Neural progenitor cell (in vitro differentiated cells): ENCODE measurements around the gene DEAF1.

Experiments used
- EZH2 ChIP-seq: fragments of 200-600 bp; sonication (generic); IDR thresholded peaks from 2 replicates; pipeline ENCODE4 v1.6.1; 2017; ENCODE audit warnings: antibody characterized with exemption, mild to moderate bottlenecking, moderate library complexity
- EZH2phosphoT487 ChIP-seq: fragments of 200-600 bp; sonication (generic); IDR thresholded peaks from 2 replicates; pipeline ENCODE4 v1.6.1; 2017; ENCODE audit warnings: antibody characterized with exemption
- TF ChIP-seq, protein P1 (sequence below): fragments of 200-600 bp; sonication (generic); IDR thresholded peaks from 2 replicates; pipeline ENCODE4 v1.5.1; 2017; ENCODE audit warnings: antibody characterized with exemption, mild to moderate bottlenecking

DNA sequence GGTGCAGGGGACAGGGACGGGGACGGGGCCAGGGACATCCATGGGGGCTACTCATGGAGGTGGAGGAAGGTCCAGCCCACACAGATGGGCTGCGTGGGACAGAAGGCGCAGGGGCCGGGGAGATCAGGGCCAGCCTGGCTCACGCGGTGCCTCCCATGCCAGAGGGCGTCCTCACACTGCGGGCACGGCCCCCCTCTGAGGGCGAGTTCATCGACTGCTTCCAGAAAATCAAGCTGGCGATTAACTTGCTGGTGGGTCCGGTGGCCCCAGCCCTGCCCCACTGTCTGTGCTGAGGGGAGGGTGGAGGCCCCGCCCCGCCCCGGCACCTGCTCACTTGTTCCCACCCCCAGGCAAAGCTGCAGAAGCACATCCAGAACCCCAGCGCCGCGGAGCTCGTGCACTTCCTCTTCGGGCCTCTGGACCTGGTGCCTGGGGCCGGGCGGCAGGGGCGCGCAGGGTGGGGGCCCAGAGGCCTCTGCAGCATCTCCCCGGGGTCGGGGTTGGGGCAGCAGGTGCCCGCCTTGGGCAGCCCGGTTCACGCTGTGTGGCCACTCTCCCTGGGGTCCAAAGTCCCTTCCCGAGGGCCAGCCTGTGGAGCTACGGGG lies 26.8 kb upstream of the DEAF1 start:
- TF ChIP-seq, protein P1, sequence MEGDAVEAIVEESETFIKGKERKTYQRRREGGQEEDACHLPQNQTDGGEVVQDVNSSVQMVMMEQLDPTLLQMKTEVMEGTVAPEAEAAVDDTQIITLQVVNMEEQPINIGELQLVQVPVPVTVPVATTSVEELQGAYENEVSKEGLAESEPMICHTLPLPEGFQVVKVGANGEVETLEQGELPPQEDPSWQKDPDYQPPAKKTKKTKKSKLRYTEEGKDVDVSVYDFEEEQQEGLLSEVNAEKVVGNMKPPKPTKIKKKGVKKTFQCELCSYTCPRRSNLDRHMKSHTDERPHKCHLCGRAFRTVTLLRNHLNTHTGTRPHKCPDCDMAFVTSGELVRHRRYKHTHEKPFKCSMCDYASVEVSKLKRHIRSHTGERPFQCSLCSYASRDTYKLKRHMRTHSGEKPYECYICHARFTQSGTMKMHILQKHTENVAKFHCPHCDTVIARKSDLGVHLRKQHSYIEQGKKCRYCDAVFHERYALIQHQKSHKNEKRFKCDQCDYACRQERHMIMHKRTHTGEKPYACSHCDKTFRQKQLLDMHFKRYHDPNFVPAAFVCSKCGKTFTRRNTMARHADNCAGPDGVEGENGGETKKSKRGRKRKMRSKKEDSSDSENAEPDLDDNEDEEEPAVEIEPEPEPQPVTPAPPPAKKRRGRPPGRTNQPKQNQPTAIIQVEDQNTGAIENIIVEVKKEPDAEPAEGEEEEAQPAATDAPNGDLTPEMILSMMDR, result no peak
- no peak for TF ChIP-seq EZH2
- no peak for TF ChIP-seq EZH2phosphoT487
